Cardiac muscle cell (in vitro differentiated cells and primary cell): ENCODE results near the gene ASNSD1. TPM values are rescaled to one million over a fixed set of nuclear protein-coding genes. Genes with fewer than 3 reads are reported as not detected.

Source experiments
- DNase-seq, 2 donors: peaks; one replicate each; pipeline versions ENCODE4 v3.0.0 to v3.0.0-alpha.2; 2010 to 2017; ENCODE audit warnings: low read depth in 1 of 2, low spot score in 1 of 2
- H3K27ac ChIP-seq: fragments of 200-600 bp; sonication (generic); 2 replicates; pipeline ENCODE4 v1.5.1; 2016
- H3K27me3 ChIP-seq: fragments of 200-600 bp; sonication (generic); 2 replicates; pipeline ENCODE4 v1.6.0; 2016; ENCODE audit warnings: control low read depth
- H3K36me3 ChIP-seq: fragments of 200-600 bp; sonication (generic); 2 replicates; pipeline ENCODE4 v1.5.1; 2016; ENCODE audit warnings: control low read depth
- H3K4me1 ChIP-seq: fragments of 200-600 bp; sonication (generic); 2 replicates; pipeline ENCODE4 v1.8.1; 2017; ENCODE audit warnings: low read depth, mild to moderate bottlenecking, mixed run types
- H3K4me3 ChIP-seq: fragments of 200-600 bp; sonication (generic); 2 replicates; pipeline ENCODE4 v1.5.1; 2016; ENCODE audit warnings: mild to moderate bottlenecking
- H3K9me3 ChIP-seq: fragments of 200-600 bp; sonication (generic); 2 replicates; pipeline ENCODE4 v1.5.1; 2017; ENCODE audit warnings: low read depth, mild to moderate bottlenecking, control low read depth
- CTCF ChIP-seq: IDR thresholded peaks from 2 replicates; pipeline ENCODE4 v1.5.1; 2012; ENCODE audit warnings: low read depth, mild to moderate bottlenecking, low read length
- polyA plus RNA-seq: library from polyadenylated mRNA; unstranded; fragments of >200 nt; fragmentation: Nextera tagmentation; extraction: Ambion mirVana; gene quantifications from 2 replicates; pipeline ENCODE4 v1.2.1, GENCODE V29; 2016
- total RNA-seq: library from RNA; depleted of rRNA; stranded (reverse); fragments of >200 nt; gene quantifications from 2 replicates; pipeline ENCODE4 v1.2.3, GENCODE V29; 2016

ASNSD1 gene
- total and polyA plus RNA-seq, 2 experiments from 2014 or later: 25.2 to 37.1 TPM

- TF ChIP-seq CTCF: no peak
- DNase-seq: no peak
- Histone ChIP-seq H3K4me1 (no peaks in the 10 kb centered on the region), H3K36me3 (no peaks in the 10 kb centered on the region), H3K27me3 (no peaks in the 10 kb centered on the region), H3K4me3 (no peak overlapping the region), H3K27ac (no peak overlapping the region), H3K9me3 (no peaks in the 10 kb centered on the region)
These were observed 39.5 kb upstream of the ASNSD1 start for GRCh38 chr2:189621781-189622180.

GRCh38 chr2:189623049-189623448 is 38.2 kb upstream of the ASNSD1 start:
- no peak for DNase-seq
- no peaks in the 10 kb centered on the region for H3K36me3 ChIP-seq
- H3K9me3 ChIP-seq: no peaks in the 10 kb centered on the region
- no peak overlapping the region for H3K4me3 ChIP-seq
- H3K27ac ChIP-seq: no peak overlapping the region
- H3K27me3 ChIP-seq: no peaks in the 10 kb centered on the region
- no peaks in the 10 kb centered on the region for H3K4me1 ChIP-seq
- no peak for TF ChIP-seq CTCF

GRCh38 chr2:189624648-189625355 is 36.5 kb upstream of the ASNSD1 start:
- Histone ChIP-seq H3K27ac (no peak overlapping the region), H3K4me3 (no peak overlapping the region), H3K9me3 (no peaks in the 10 kb centered on the region), H3K36me3 (no peaks in the 10 kb centered on the region), H3K27me3 (no peaks in the 10 kb centered on the region), H3K4me1 (no peaks in the 10 kb centered on the region)
- DNase-seq: no peak
- TF ChIP-seq CTCF: no peak

- no peak for TF ChIP-seq CTCF
- Histone ChIP-seq H3K27ac (no peak overlapping the region), H3K4me3 (no peak overlapping the region), H3K9me3 (no peaks in the 10 kb centered on the region), H3K27me3 (no peaks in the 10 kb centered on the region), H3K4me1 (peaks cover 3% of the 10 kb centered on the region), H3K36me3 (no peaks in the 10 kb centered on the region)
- DNase-seq: no peak
These were observed 35.6 kb upstream of the ASNSD1 start for GRCh38 chr2:189625636-189626035.

GRCh38 chr2:189627789-189628188 is 33.5 kb upstream of the ASNSD1 start:
- Histone ChIP-seq H3K27me3 (no peaks in the 10 kb centered on the region), H3K4me3 (no peak overlapping the region)
- TF ChIP-seq CTCF: no peak

More at GRCh38 chr2:189627789-189628188, 33.5 kb upstream of the ASNSD1 start:
- Histone ChIP-seq H3K4me1 (peaks cover 3% of the 10 kb centered on the region), H3K36me3 (no peaks in the 10 kb centered on the region), H3K9me3 (no peaks in the 10 kb centered on the region), H3K27ac (no peak overlapping the region)
- no peak for DNase-seq
